Measurements from ENCODE around the gene IER5. TPM values are rescaled to one million over a fixed set of nuclear protein-coding genes. Genes with fewer than 3 reads are reported as not detected.

Gene IER5
- total and polyA plus RNA-seq, 9 of the 15 experiments (the other 6 are each of a cell fraction or from before 2014, with no cell fraction given) = 2.4 to 32.1 (median 12.0) TPM

- no peak for TF ChIP-seq RBM17 (IDR thresholded peaks at IDR 0.05; ENCODE audit: borderline replicate concordance, low read depth, low read length)
- no peak for TF ChIP-seq CREB5 (CRISPR knock-in tag; IDR thresholded peaks at IDR 0.05)
- TF ChIP-seq ZNF224 (CRISPR knock-in tag; IDR thresholded peaks at IDR 0.05) = no peak
- no peak; the same call in 1 of the 2 replicates for TF ChIP-seq XRCC5 (IDR thresholded peaks at IDR 0.05; ENCODE audit: low read depth, low read length)
- no peak for TF ChIP-seq JUNB (CRISPR knock-in tag; conservative IDR thresholded peaks at IDR 0.05)
- peak; percentile 85 for TF ChIP-seq E2F3 (CRISPR knock-in tag; IDR thresholded peaks at IDR 0.05)
- TF ChIP-seq ARID4B (CRISPR knock-in tag; IDR thresholded peaks at IDR 0.05) = peak; percentile 42; the same call in 1 of the 2 replicates
- no peak for TF ChIP-seq ZNF79 (CRISPR knock-in tag; IDR thresholded peaks at IDR 0.05; ENCODE audit: low read depth)
- no peak for TF ChIP-seq ZBTB9 (CRISPR knock-in tag; IDR thresholded peaks at IDR 0.05)
- TF ChIP-seq SREBF1 (IDR thresholded peaks at IDR 0.05; ENCODE audit: borderline replicate concordance, low read depth, low read length) = no peak
- no peak for TF ChIP-seq E2F8 (IDR thresholded peaks at IDR 0.05; ENCODE audit: low read depth, partially characterized antibody)
- TF ChIP-seq, protein P1, sequence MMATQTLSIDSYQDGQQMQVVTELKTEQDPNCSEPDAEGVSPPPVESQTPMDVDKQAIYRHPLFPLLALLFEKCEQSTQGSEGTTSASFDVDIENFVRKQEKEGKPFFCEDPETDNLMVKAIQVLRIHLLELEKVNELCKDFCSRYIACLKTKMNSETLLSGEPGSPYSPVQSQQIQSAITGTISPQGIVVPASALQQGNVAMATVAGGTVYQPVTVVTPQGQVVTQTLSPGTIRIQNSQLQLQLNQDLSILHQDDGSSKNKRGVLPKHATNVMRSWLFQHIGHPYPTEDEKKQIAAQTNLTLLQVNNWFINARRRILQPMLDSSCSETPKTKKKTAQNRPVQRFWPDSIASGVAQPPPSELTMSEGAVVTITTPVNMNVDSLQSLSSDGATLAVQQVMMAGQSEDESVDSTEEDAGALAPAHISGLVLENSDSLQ (IDR thresholded peaks at IDR 0.05) = no peak
Measured at GRCh38 chr1:181105134-181106021, 16.9 kb downstream of the IER5 start (continued).
